ENCODE data around the gene KRT40.
"Not testable (repeated sequence)": the region's sequence is repeated elsewhere in the genome, so short reads cannot be mapped to it uniquely, and the experiment has no call there.

KRT40 gene

DNA sequence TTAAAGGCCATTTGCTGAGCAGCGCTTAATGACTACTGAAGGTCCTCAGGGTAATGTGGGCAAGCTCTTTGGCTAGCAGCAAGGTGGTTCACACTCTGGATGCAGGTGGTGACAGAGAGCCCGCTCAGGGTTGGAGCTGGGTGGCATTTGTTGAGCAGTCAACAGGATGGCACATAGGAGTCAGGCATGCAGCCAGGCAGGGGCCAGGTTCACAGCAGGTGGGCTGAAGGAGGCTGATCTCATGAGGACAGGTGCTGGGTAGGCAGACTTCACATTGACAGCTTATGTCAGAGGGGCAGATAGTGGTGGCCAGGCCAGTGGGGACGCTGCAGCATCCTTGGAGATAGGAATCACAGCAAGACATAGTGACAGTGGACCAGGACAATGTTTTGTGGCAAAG is 20.3 kb upstream of the KRT40 start:
- in situ Hi-C loops (cut with HindIII; ENCODE audit: low pct_ligation_motif_present, low sequenced_read_pairs): no loop called here
- TF ChIP-seq, protein P1, sequence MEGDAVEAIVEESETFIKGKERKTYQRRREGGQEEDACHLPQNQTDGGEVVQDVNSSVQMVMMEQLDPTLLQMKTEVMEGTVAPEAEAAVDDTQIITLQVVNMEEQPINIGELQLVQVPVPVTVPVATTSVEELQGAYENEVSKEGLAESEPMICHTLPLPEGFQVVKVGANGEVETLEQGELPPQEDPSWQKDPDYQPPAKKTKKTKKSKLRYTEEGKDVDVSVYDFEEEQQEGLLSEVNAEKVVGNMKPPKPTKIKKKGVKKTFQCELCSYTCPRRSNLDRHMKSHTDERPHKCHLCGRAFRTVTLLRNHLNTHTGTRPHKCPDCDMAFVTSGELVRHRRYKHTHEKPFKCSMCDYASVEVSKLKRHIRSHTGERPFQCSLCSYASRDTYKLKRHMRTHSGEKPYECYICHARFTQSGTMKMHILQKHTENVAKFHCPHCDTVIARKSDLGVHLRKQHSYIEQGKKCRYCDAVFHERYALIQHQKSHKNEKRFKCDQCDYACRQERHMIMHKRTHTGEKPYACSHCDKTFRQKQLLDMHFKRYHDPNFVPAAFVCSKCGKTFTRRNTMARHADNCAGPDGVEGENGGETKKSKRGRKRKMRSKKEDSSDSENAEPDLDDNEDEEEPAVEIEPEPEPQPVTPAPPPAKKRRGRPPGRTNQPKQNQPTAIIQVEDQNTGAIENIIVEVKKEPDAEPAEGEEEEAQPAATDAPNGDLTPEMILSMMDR (IDR thresholded peaks at IDR 0.05; ENCODE audit: low read depth, low read length, missing control alignments): no peak
- H3K4me3 ChIP-seq (ENCODE audit: low read depth, low read length): no peak overlapping the region
- DNase-seq: no peak
- H3K36me3 ChIP-seq (replicated peaks): no peaks in the 10 kb centered on the region
- H3K27ac ChIP-seq: no peak overlapping the region
- H3K27me3 ChIP-seq (replicated peaks): no peaks in the 10 kb centered on the region

DNA sequence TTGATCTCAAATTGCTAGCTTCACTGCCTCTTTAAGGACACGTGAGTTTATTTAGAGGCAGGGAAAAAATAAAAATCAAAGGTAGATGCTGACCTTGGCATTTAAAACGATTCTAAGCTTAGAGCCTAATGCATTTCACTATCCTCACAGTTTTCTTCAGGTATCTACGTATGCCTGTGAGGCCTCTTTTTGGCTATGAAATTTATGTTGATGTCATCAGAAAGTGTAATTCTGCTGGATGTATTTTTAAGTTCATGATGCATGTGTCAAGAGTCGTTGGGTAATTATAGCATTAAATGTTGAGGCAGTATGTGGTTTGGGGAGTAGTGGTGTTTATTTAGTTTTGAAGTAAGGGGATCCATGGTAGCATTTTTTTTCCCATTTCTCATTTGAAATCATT is 19.8 kb upstream of the KRT40 start:
- H3K27me3 ChIP-seq (replicated peaks): no peaks in the 10 kb centered on the region
- H3K4me3 ChIP-seq (ENCODE audit: low read depth, low read length): no peak overlapping the region
- H3K36me3 ChIP-seq (replicated peaks): no peaks in the 10 kb centered on the region
- no peak overlapping the region for H3K27ac ChIP-seq
- no peak for DNase-seq
- TF ChIP-seq, protein P1 (IDR thresholded peaks at IDR 0.05; ENCODE audit: low read depth, low read length, missing control alignments): no peak
- in situ Hi-C loops (cut with HindIII; ENCODE audit: low pct_ligation_motif_present, low sequenced_read_pairs): no loop called here

DNA sequence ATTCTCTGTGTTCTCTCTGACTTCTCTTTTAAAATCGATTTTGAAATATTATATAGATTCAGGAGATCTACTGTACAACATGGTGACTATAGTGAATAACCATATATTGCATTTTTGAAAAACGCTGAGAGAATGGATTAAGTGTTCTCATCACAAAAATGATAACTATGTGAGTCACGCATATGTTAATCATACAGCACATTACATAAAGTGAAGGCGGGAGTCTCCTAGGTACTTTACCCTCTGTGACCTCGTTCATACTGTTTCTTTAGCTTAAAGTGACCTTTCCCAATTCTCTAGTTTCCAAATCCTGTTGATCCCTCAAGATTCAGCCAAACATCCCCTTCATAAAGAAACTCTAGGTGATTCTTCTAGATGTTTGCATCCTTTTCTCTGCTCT is 18.7 kb upstream of the KRT40 start:
- TF ChIP-seq, protein P1 (IDR thresholded peaks at IDR 0.05; ENCODE audit: low read depth, low read length, missing control alignments): no peak
- Histone ChIP-seq H3K36me3 (replicated peaks) (no peaks in the 10 kb centered on the region), H3K27me3 (replicated peaks) (no peaks in the 10 kb centered on the region), H3K27ac (no peak overlapping the region), H3K4me3 (ENCODE audit: low read depth, low read length) (no peak overlapping the region)
- in situ Hi-C loops (cut with HindIII; ENCODE audit: low pct_ligation_motif_present, low sequenced_read_pairs): no loop called here
- DNase-seq: no peak

DNA sequence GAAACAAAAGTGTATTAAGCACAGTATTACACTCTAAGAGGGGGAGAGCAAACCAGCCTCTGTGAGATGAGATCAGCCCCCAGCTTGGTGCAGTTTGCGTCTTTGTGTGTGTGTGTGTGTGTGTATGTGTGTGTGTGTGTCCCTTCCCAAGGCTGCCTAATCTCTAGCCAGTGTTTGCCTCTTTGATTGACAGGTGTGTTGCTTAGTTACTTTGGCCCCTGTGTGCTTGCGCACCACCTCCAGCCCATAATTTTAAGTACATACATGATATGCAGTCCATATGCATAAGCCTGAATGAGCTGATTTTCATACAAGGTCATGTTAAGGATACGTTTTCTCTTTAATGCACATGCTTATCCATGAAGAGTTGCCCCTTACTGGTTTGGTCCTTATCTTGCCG is 17.7 kb upstream of the KRT40 start:
- no peak for DNase-seq
- TF ChIP-seq, protein P1 (IDR thresholded peaks at IDR 0.05; ENCODE audit: low read depth, low read length, missing control alignments): no peak
- no peaks in the 10 kb centered on the region for H3K27me3 ChIP-seq (replicated peaks)
- no peak overlapping the region for H3K4me3 ChIP-seq (ENCODE audit: low read depth, low read length)
- no peaks in the 10 kb centered on the region for H3K36me3 ChIP-seq (replicated peaks)
- in situ Hi-C loops (cut with HindIII; ENCODE audit: low pct_ligation_motif_present, low sequenced_read_pairs): no loop called here
- H3K27ac ChIP-seq: no peak overlapping the region

DNA sequence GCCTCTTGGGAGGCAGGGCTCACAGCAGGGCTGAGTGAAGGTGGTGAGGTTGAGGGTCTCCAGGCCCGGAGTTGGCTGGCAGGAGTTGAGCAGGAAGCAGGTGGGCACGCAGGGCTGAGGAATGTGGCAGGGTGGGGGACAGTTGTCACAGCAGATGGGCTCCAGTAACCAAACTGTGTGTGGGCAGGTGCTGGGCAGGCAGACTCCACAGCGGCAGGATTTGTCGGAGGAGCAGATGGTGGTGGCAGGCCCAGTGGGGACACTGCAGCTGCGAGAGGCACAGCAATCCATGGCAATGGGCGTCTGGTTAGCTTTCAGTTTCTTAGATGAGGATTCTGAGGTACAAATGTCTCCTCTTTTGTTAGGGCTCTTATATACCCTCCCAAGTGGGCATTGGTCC is 15.4 kb upstream of the KRT40 start, which contains the start of gene KRTAP3-2:
Gene KRTAP3-2, minus strand, starts transcription at position 344 of the 400 bp plus-strand sequence. Its CDS starts 53 bp downstream, at position 291.
- DNase-seq; H3K4me3 ChIP-seq (ENCODE audit: low read depth, low read length): not testable (repeated sequence)

DNA sequence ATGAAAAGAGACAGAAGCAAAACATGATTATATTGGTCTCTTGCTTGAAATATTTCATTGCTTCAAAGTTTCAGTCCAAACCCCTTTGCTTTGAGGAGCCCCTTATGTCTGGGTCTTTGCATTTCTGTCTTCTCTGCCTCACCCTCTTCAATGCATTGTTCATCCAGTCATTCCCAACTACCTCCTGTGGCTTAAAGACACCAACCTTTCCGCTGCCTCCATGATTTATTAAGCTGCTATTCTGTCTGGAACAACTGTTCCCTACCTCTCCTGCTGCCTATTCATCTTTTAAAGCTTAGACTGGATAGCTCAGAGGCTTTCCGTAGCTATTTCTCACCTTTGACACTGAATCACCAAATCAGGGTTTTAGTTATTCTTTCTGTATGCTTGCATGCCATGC is 13.2 kb upstream of the KRT40 start:
- no peak overlapping the region for H3K27ac ChIP-seq
- no peak overlapping the region for H3K4me3 ChIP-seq (ENCODE audit: low read depth, low read length)
- H3K27me3 ChIP-seq (replicated peaks): no peaks in the 10 kb centered on the region
- in situ Hi-C loops (cut with HindIII; ENCODE audit: low pct_ligation_motif_present, low sequenced_read_pairs): no loop called here
- TF ChIP-seq, protein P1 (IDR thresholded peaks at IDR 0.05; ENCODE audit: low read depth, low read length, missing control alignments): no peak
- no peak for DNase-seq
- H3K36me3 ChIP-seq (replicated peaks): no peaks in the 10 kb centered on the region

More for the DNA sequence above, 15.4 kb upstream of the KRT40 start, which contains the start of gene KRTAP3-2:
- H3K36me3 ChIP-seq (replicated peaks); H3K27me3 ChIP-seq (replicated peaks); in situ Hi-C loops (cut with HindIII; ENCODE audit: low pct_ligation_motif_present, low sequenced_read_pairs); H3K27ac ChIP-seq: not testable (repeated sequence)

Data from brain microvascular endothelial cell (primary cell).